Activated T-helper 17 cell treated with anti-CD3 and anti-CD28 coated beads, Interleukin-2, amount 50 U/mL, for 72 hours (primary cell): ENCODE results near the gene DLG2. TPM values are rescaled to one million over a fixed set of nuclear protein-coding genes. Genes with fewer than 3 reads are reported as not detected.
"Not testable (repeated sequence)": the region's sequence is repeated elsewhere in the genome, so short reads cannot be mapped to it uniquely, and the experiment has no call there.

ENCODE experiments used
- ATAC-seq: fragments of 150-1000 bp; cut with Tn5 transposase; replicated peaks from 2 replicates; pipeline ENCODE4 v1.10.0; 2021; ENCODE audit warnings: mild to moderate bottlenecking, moderate library complexity
- H3K27ac Mint-ChIP-seq: one replicate; pipeline ENCODE4 v1.8.0; 2022; ENCODE audit warnings: mixed read lengths
- H3K27me3 Mint-ChIP-seq: one replicate; pipeline ENCODE4 v1.8.0; 2022; ENCODE audit warnings: mixed read lengths
- H3K36me3 Mint-ChIP-seq: one replicate; pipeline ENCODE4 v1.8.0; 2022; ENCODE audit warnings: low read depth, mild to moderate bottlenecking, mixed read lengths
- H3K4me1 Mint-ChIP-seq: one replicate; pipeline ENCODE4 v1.8.0; 2022; ENCODE audit warnings: mixed read lengths
- H3K4me3 Mint-ChIP-seq: one replicate; pipeline ENCODE4 v1.8.0; 2022; ENCODE audit warnings: mild to moderate bottlenecking, mixed read lengths
- H3K9me3 Mint-ChIP-seq: one replicate; pipeline ENCODE4 v1.8.0; 2022; ENCODE audit warnings: mixed read lengths
- total RNA-seq, 2 donors: library from RNA; stranded (reverse); gene quantifications; one replicate each; pipeline ENCODE4 v1.2.3, GENCODE V29; 2022

Gene DLG2
- total RNA-seq, 2 donors from 2014 or later: 1.5 to 1.9 TPM

- H3K9me3 Mint-ChIP-seq: peaks cover 23% of the 10 kb centered on the region
These were observed 509.0 kb downstream of the DLG2 start for GRCh38 chr11:85118151-85118550.

GRCh38 chr11:85115798-85116197 is 511.3 kb downstream of the DLG2 start:
- no peak for ATAC-seq
- no peaks in the 10 kb centered on the region for H3K27me3 Mint-ChIP-seq
- H3K9me3 Mint-ChIP-seq: peaks cover 18% of the 10 kb centered on the region
- no peaks in the 10 kb centered on the region for H3K36me3 Mint-ChIP-seq
- no peaks in the 10 kb centered on the region for H3K4me1 Mint-ChIP-seq
- H3K4me3 Mint-ChIP-seq: no peak overlapping the region
- no peak overlapping the region for H3K27ac Mint-ChIP-seq

More at GRCh38 chr11:85118151-85118550, 509.0 kb downstream of the DLG2 start:
- no peaks in the 10 kb centered on the region for H3K27me3 Mint-ChIP-seq
- no peaks in the 10 kb centered on the region for H3K36me3 Mint-ChIP-seq
- no peak for ATAC-seq
- H3K4me3 Mint-ChIP-seq: no peak overlapping the region
- no peaks in the 10 kb centered on the region for H3K4me1 Mint-ChIP-seq
- H3K27ac Mint-ChIP-seq: no peak overlapping the region

DNA sequence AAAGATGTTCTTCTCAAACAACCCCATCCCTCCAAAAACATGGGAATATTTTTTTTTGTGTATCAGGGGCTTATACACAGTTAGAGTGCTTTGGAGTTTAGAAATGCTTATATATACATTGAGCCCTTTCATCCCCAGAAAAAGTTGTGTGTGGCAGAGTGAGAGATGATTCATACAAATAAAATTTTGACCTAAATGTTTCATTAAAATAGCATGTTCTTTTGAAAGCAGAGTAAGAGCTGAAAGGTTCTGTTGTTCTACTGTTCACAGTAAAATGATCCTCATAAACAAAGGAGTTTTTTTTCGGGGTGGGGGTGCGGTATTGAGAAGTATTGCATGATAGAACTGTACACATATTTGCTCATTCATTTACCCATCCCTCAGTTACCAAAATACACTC is 512.4 kb downstream of the DLG2 start:
- H3K4me1 Mint-ChIP-seq: no peaks in the 10 kb centered on the region
- no peak for ATAC-seq
- H3K36me3 Mint-ChIP-seq: no peaks in the 10 kb centered on the region
- H3K9me3 Mint-ChIP-seq: peaks cover 19% of the 10 kb centered on the region
- no peaks in the 10 kb centered on the region for H3K27me3 Mint-ChIP-seq
- no peak overlapping the region for H3K27ac Mint-ChIP-seq
- H3K4me3 Mint-ChIP-seq: no peak overlapping the region

DNA sequence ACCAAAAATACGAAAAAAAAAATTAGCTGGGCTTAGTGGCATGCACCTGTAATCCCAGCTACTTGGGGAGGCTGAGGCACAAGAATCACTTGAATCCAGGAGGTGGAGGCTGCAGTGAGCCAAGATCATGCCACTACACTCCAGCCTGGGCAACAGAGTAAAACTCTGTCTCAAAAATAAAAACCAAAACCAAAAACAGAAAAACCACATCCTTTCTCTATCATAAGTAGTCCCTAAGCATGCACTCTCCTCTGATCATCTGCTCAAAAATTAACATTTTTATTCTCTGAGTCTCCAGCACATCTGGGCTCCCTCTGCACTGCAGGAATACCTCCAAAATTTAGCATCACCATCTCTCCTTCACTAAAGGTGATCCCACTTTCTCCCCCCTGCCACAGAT is 516.9 kb downstream of the DLG2 start:
- H3K4me3 Mint-ChIP-seq, H3K4me1 Mint-ChIP-seq, H3K27ac Mint-ChIP-seq, H3K27me3 Mint-ChIP-seq, H3K36me3 Mint-ChIP-seq, ATAC-seq: not testable (repeated sequence)
- peaks cover 29% of the 10 kb centered on the region for H3K9me3 Mint-ChIP-seq

DNA sequence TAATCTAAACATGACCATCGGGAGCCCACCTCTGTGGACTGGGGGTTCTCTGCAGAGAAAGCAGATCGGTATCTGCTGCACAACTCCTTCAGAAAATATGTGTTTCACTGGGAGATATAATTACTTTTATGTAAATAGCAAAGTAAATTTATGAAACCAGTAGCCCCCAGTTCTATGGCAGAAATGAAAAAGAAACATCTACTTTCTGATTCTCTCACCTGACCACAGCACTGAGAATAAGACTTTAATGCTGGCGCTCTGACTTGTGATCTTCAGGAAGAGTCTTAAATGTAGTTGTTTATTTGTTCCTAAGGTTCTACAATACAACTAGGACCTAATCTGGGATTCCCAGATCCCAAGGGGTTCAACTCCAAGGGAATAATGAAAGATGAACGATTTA is 518.0 kb downstream of the DLG2 start:
- Mint-ChIP-seq H3K4me1 (no peaks in the 10 kb centered on the region), H3K27me3 (no peaks in the 10 kb centered on the region), H3K4me3 (no peak overlapping the region), H3K36me3 (no peaks in the 10 kb centered on the region), H3K27ac (no peak overlapping the region), H3K9me3 (peaks cover 35% of the 10 kb centered on the region)
- no peak for ATAC-seq

- no peaks in the 10 kb centered on the region for H3K27me3 Mint-ChIP-seq
- ATAC-seq: no peak
- H3K9me3 Mint-ChIP-seq: peaks cover 28% of the 10 kb centered on the region
- H3K27ac Mint-ChIP-seq: no peak overlapping the region
- no peaks in the 10 kb centered on the region for H3K4me1 Mint-ChIP-seq
- no peaks in the 10 kb centered on the region for H3K36me3 Mint-ChIP-seq
- H3K4me3 Mint-ChIP-seq: no peak overlapping the region
These were observed 521.3 kb downstream of the DLG2 start for GRCh38 chr11:85105868-85106267.

- H3K36me3 Mint-ChIP-seq: no peaks in the 10 kb centered on the region
- peaks cover 15% of the 10 kb centered on the region for H3K9me3 Mint-ChIP-seq
- no peak overlapping the region for H3K4me3 Mint-ChIP-seq
- ATAC-seq: no peak
- no peaks in the 10 kb centered on the region for H3K4me1 Mint-ChIP-seq
- H3K27me3 Mint-ChIP-seq: no peaks in the 10 kb centered on the region
- H3K27ac Mint-ChIP-seq: no peak overlapping the region
These were observed 527.6 kb downstream of the DLG2 start for GRCh38 chr11:85099522-85099921.

DNA sequence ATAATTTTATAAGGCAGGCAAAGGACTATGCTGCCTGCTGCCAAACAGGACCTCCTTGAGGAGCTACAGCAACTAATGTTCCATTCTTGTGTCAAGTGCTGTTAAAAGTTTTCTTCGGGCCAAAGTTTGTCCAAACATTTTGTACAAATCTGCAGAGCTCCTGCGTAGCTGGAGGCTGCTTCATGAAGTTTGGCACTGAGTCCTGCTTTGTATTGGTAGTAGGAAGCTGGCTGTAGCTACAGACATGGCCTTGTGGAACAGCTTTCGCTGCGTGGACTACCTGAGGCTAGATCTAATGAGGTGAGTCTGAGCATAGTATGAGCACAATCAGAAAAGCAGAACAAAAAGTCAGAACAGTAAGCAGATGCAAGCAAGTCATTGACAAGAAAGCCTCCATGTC is 528.1 kb downstream of the DLG2 start:
- Mint-ChIP-seq H3K4me1 (no peaks in the 10 kb centered on the region), H3K27me3 (no peaks in the 10 kb centered on the region), H3K36me3 (no peaks in the 10 kb centered on the region), H3K9me3 (peaks cover 13% of the 10 kb centered on the region), H3K27ac (no peak overlapping the region), H3K4me3 (no peak overlapping the region)
- no peak for ATAC-seq

DNA sequence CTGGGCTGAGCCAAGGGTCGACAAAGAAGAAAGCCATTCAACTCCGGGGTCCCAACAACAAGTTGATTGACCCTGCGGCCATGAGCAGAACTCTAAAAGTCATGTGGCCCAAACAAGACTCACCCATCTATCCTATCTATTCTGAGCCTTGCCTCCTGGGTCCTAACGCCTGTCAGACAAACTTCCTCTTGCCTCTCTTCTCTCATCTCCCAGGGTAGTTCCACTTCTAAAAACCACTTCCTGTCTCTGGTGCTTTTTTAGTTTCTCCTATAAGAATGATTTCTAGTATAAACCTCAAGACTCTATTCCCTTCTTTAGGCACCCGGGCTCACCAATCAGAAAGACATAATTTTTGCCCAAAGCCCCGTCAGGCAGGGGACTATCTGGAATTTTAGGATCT is 530.2 kb downstream of the DLG2 start:
- Mint-ChIP-seq H3K27me3 (no peaks in the 10 kb centered on the region), H3K27ac (no peak overlapping the region), H3K9me3 (peaks cover 20% of the 10 kb centered on the region), H3K36me3 (no peaks in the 10 kb centered on the region), H3K4me1 (no peaks in the 10 kb centered on the region), H3K4me3 (no peak overlapping the region)
- no peak for ATAC-seq

- Mint-ChIP-seq H3K4me1 (no peaks in the 10 kb centered on the region), H3K9me3 (peaks cover 27% of the 10 kb centered on the region), H3K36me3 (no peaks in the 10 kb centered on the region), H3K27me3 (no peaks in the 10 kb centered on the region), H3K4me3 (no peak overlapping the region), H3K27ac (no peak overlapping the region)
- no peak for ATAC-seq
These were observed 531.9 kb downstream of the DLG2 start for GRCh38 chr11:85095239-85095638.

DNA sequence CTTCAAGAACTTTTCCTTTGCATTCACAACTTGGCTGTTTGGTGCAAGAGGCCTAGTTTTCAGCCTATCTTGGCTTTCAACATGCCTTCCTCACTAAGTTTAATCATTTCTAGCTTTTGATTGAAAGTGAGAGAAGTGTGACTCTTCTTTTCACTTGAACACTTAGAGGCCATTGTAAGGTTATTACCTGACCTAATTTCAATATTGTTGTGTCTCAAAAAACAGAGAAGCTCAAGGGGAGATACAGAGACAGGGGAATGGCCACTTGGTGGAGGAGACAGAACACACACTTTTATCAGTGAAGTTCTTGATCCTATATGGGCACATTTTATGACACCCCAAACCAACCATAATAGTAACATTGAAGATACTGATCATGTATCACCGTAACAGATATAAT is 532.3 kb downstream of the DLG2 start:
- no peak overlapping the region for H3K4me3 Mint-ChIP-seq
- peaks cover 29% of the 10 kb centered on the region for H3K9me3 Mint-ChIP-seq
- H3K27me3 Mint-ChIP-seq: no peaks in the 10 kb centered on the region
- H3K36me3 Mint-ChIP-seq: no peaks in the 10 kb centered on the region
- no peak overlapping the region for H3K27ac Mint-ChIP-seq
- ATAC-seq: no peak
- H3K4me1 Mint-ChIP-seq: no peaks in the 10 kb centered on the region

DNA sequence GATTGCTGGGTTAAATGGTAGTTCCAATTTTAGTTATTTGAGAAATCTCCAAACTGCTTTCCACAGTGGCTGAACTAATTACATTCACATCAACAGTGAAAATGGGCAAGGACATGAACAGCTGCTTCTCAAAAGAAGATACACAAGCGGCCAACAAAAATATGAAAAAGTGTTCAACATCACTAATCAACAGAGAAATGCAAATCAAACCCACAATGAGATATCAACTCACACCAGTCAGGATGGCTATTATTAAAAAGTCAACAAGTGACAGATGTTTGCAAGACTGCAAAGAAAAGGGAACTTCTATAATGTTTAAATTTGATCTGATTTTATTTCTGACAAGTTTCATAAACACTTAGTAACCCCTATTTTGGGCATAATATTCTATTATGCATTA is 537.5 kb downstream of the DLG2 start:
- Mint-ChIP-seq H3K27me3 (no peaks in the 10 kb centered on the region), H3K9me3 (peaks cover 29% of the 10 kb centered on the region), H3K27ac (no peak overlapping the region), H3K4me3 (no peak overlapping the region), H3K4me1 (no peaks in the 10 kb centered on the region), H3K36me3 (no peaks in the 10 kb centered on the region)
- ATAC-seq: no peak

DNA sequence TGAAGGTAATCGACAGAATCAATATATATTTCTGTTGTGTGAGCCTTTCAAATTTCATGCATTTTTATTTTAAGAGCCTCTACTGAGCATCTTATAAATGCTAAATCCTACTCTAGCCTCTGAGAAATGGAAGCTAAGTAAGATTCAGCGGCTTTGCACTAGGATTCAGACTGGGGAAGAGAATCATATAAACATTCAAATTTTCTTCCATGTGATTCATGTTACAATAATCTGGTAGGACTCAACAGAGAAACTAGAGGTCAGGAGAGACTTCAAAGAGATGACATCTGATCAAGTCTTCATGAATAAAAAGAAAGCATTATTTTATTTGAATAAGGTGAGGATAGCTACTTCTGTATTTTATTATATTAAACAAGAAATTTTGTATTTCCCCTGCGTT is 538.9 kb downstream of the DLG2 start:
- peaks cover 35% of the 10 kb centered on the region for H3K9me3 Mint-ChIP-seq
- no peaks in the 10 kb centered on the region for H3K27me3 Mint-ChIP-seq
- H3K4me3 Mint-ChIP-seq: no peak overlapping the region
- no peak for ATAC-seq
- no peak overlapping the region for H3K27ac Mint-ChIP-seq
- no peaks in the 10 kb centered on the region for H3K36me3 Mint-ChIP-seq
- no peaks in the 10 kb centered on the region for H3K4me1 Mint-ChIP-seq

- H3K27ac Mint-ChIP-seq: no peak overlapping the region
- peaks cover 30% of the 10 kb centered on the region for H3K9me3 Mint-ChIP-seq
- H3K27me3 Mint-ChIP-seq: no peaks in the 10 kb centered on the region
- no peaks in the 10 kb centered on the region for H3K4me1 Mint-ChIP-seq
- no peak overlapping the region for H3K4me3 Mint-ChIP-seq
- ATAC-seq: no peak
- H3K36me3 Mint-ChIP-seq: no peaks in the 10 kb centered on the region
These were observed 540.5 kb downstream of the DLG2 start for GRCh38 chr11:85086504-85087284.

GRCh38 chr11:85076535-85077330 is 550.4 kb downstream of the DLG2 start:
- Mint-ChIP-seq H3K27me3 (no peaks in the 10 kb centered on the region), H3K27ac (no peak overlapping the region), H3K4me1 (no peaks in the 10 kb centered on the region), H3K4me3 (no peak overlapping the region), H3K9me3 (peaks cover 21% of the 10 kb centered on the region), H3K36me3 (no peaks in the 10 kb centered on the region)
- no peak for ATAC-seq
